ENCODE results near the gene ITPR1. TPM values are rescaled to one million over a fixed set of nuclear protein-coding genes. Genes with fewer than 3 reads are reported as not detected.
A peak's percentile ranks its signal among the peaks of the same experiment; 100 is the strongest.

The ITPR1 gene
- total RNA-seq, 1 donor from 2014 or later, result 11.2 TPM

DNA sequence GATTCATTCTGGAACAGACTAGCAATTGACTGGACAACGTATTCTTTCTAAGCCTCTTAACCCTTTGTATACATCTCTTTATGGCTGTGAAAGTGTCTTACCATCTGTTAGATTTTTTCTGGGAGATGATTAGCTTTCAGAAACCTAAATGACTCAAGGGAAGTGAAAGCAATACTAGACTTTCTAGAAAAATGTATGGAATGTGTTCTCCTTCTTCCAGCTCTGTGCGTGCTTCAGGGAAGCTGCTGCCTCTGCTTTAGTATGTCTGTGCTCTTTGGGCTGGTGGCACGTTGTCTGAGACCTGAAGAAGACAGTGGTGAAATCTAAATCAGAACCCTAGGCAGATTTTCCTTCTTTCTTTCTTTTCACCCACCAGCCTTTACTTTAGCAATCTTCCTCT lies 89.5 kb downstream of the ITPR1 start:
- no peak for DNase-seq (ENCODE audit: low spot score, unreplicated experiment)
- Mint-ChIP-seq H3K4me1 (ENCODE audit: low read depth) (peaks cover 2% of the 10 kb centered on the region), H3K36me3 (ENCODE audit: insufficient read depth) (no peaks in the 10 kb centered on the region), H3K27ac (no peak overlapping the region), H3K4me3 (ENCODE audit: low read depth) (no peak overlapping the region), H3K9me3 (ENCODE audit: low read depth) (no peaks in the 10 kb centered on the region), H3K27me3 (peaks cover 7% of the 10 kb centered on the region)
- TF ChIP-seq, protein P1, sequence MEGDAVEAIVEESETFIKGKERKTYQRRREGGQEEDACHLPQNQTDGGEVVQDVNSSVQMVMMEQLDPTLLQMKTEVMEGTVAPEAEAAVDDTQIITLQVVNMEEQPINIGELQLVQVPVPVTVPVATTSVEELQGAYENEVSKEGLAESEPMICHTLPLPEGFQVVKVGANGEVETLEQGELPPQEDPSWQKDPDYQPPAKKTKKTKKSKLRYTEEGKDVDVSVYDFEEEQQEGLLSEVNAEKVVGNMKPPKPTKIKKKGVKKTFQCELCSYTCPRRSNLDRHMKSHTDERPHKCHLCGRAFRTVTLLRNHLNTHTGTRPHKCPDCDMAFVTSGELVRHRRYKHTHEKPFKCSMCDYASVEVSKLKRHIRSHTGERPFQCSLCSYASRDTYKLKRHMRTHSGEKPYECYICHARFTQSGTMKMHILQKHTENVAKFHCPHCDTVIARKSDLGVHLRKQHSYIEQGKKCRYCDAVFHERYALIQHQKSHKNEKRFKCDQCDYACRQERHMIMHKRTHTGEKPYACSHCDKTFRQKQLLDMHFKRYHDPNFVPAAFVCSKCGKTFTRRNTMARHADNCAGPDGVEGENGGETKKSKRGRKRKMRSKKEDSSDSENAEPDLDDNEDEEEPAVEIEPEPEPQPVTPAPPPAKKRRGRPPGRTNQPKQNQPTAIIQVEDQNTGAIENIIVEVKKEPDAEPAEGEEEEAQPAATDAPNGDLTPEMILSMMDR (IDR thresholded peaks at IDR 0.05; ENCODE audit: unreplicated experiment), result no peak

DNA sequence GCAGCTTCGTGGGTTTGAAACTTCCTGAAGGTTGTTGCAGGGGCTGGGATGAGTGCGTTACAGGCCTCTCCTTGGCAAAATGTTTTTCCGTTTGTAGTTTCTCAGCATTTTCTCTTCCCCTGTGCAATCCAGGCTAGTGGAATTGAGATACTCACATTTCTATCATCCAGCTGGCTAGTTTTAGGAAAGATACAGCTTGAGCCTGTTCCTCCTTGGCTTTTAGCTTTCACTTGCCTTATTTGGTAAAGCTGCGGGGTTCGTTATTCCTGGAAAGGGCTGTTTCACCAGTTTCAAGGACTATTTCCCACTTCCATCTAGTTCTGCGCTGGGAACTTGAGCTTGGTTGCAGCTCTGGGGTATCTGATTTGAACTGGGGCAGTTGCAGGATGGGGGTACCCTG lies 90.3 kb downstream of the ITPR1 start:
- Mint-ChIP-seq H3K36me3 (ENCODE audit: insufficient read depth) (no peaks in the 10 kb centered on the region), H3K9me3 (ENCODE audit: low read depth) (no peaks in the 10 kb centered on the region), H3K27ac (peak overlapping the region; percentile 32), H3K27me3 (peaks cover 7% of the 10 kb centered on the region), H3K4me1 (ENCODE audit: low read depth) (peaks cover 2% of the 10 kb centered on the region), H3K4me3 (ENCODE audit: low read depth) (no peak overlapping the region)
- TF ChIP-seq, protein P1 (IDR thresholded peaks at IDR 0.05; ENCODE audit: unreplicated experiment), result no peak
- no peak for DNase-seq (ENCODE audit: low spot score, unreplicated experiment)

DNA sequence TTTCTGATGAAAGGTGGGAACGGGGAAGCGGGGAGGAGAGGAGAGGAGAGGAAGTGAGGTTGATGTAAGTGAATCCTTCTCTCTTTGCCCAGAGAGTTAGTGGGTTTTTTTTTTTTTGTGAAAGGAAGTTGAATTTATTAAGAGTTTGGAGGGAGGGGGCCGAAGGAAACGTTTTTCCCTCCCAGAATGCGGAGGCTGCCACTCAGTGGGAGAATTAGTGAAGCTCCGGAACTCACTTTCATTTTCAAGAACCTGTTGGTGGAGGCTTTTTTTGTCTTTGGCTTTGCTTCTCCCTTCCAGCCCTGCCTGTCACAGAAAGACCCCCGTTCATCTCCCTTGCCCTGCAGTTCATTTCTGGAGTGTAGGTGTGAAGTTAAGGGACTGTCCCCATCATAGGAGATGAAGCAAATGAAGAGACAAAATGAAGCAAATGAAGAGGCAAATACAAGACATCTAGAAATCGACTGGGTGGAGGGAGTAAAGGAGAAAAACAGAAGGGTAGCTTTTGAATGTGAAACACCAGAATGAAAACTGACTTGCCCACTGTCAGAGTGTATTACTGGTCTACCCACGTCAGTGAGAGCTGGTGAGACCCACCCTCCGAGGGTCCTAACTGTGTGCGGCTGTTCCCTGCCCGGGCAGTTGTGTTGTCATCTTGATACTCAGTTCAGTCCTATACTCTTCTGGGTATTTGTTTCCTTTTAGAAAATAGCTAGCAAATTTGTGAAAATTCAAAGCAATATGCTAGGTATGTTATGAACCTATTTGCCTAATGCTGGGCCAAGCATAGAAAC lies 91.5 kb downstream of the ITPR1 start:
- no peak for DNase-seq (ENCODE audit: low spot score, unreplicated experiment)
- TF ChIP-seq, protein P1 (IDR thresholded peaks at IDR 0.05; ENCODE audit: unreplicated experiment), result no peak
- Mint-ChIP-seq H3K4me3 (ENCODE audit: low read depth) (no peak overlapping the region), H3K9me3 (ENCODE audit: low read depth) (no peaks in the 10 kb centered on the region), H3K27ac (peak overlapping the region; percentile 50), H3K4me1 (ENCODE audit: low read depth) (peaks cover 1% of the 10 kb centered on the region), H3K36me3 (ENCODE audit: insufficient read depth) (no peaks in the 10 kb centered on the region), H3K27me3 (peaks cover 7% of the 10 kb centered on the region)

DNA sequence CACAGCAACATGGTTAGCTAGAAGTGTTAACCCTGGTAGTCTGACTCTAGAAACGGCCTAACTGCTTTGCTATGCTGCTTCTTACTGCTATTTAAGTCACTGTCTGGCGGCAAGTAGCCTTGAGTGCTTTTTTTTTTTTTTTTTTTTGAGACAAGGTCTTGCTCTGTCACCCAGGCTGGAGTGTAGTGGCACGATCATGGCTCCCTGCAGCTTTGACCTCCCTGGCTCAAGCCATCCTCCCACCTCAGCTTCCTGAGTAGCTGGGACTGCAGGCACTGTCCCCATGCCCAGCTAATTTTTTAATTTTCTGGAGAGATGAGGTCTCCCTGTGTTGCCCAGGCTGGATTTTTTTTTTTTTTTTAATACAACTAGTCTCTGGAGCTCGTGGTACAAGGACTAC lies 93.2 kb downstream of the ITPR1 start:
- H3K9me3 Mint-ChIP-seq (ENCODE audit: low read depth), result peaks cover 4% of the 10 kb centered on the region
- no peak overlapping the region for H3K27ac Mint-ChIP-seq
- no peaks in the 10 kb centered on the region for H3K36me3 Mint-ChIP-seq (ENCODE audit: insufficient read depth)
- H3K4me1 Mint-ChIP-seq (ENCODE audit: low read depth), result peaks cover 1% of the 10 kb centered on the region
- no peak for DNase-seq (ENCODE audit: low spot score, unreplicated experiment)
- TF ChIP-seq, protein P1 (IDR thresholded peaks at IDR 0.05; ENCODE audit: unreplicated experiment), result no peak
- H3K27me3 Mint-ChIP-seq, result peaks cover 4% of the 10 kb centered on the region
- H3K4me3 Mint-ChIP-seq (ENCODE audit: low read depth), result no peak overlapping the region

DNA sequence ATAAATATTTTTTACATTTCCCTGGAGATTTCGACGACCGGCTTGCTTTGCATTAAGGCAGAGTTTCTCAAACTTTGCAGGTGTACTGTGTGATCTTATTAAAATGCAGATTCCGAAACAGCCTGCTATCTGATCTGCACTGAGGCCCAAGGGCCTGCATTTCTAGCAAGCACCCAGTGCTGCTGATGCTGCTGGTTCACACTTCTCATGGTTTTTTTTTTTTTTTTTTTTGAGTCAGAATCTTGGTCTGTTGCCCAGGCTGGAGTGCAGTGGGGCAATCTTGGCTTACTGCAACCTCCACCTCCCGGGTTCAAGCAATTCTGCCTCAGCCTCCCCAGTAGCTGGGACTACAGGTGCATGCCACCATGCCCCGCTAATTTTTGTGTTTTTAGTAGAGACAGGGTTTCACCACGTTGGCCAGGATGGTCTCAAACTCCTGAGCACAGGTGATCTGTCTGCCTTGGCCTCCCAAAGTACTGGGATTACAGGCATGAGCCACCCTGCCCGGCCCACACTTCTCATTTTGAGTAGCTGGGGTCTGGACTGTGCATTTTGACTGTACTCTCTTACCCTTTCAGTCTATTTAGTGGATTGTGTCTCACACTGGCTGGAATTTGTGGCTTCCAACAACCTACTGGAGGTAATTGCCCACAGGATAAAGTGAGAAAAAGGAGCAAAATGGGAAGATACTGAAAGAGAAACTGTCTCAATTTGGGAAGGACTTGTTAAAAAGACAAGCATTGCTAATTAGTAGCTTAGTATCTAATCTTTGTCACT lies 94.1 kb downstream of the ITPR1 start:
- Mint-ChIP-seq H3K36me3 (ENCODE audit: insufficient read depth) (no peaks in the 10 kb centered on the region), H3K9me3 (ENCODE audit: low read depth) (peaks cover 4% of the 10 kb centered on the region), H3K4me3 (ENCODE audit: low read depth) (no peak overlapping the region), H3K4me1 (ENCODE audit: low read depth) (peaks cover 1% of the 10 kb centered on the region), H3K27ac (no peak overlapping the region), H3K27me3 (peaks cover 4% of the 10 kb centered on the region)
- DNase-seq (ENCODE audit: low spot score, unreplicated experiment), result no peak
- TF ChIP-seq, protein P1 (IDR thresholded peaks at IDR 0.05; ENCODE audit: unreplicated experiment), result no peak
